GM12878 (cell line): Measurements from ENCODE around the gene ALG8. TPM values are rescaled to one million over a fixed set of nuclear protein-coding genes. Genes with fewer than 3 reads are reported as not detected.

Experiments used
- ATAC-seq: fragments of 200-7000 bp; cut with Tn5 transposase; 3 replicates; pipeline ENCODE4 v1.9.1; 2020; ENCODE audit warnings: mild to moderate bottlenecking, moderate library complexity
- BruUV-seq: library from RNA; stranded (reverse); fragments of 400-500 nt; replicated peaks from 2 replicates; lab custom pipeline; 2021; lab: Mats Ljungman, UMichigan
- CTCF ChIA-PET: fragments of 300-600 bp; sonication (Branson Sonifier 250); formaldehyde crosslinking; extraction: SDS; loops from one replicate; lab custom pipeline; 2021; ENCODE audit warnings: inconsistent platforms; lab: Yijun Ruan, JAX
- POLR2A ChIA-PET: fragments of 350-600 bp; formaldehyde crosslinking; extraction: SDS; loops from one replicate; lab custom pipeline; 2021; ENCODE audit warnings: inconsistent platforms; lab: Charles Lee
- RAD21 ChIA-PET: fragments of 300-600 bp; sonication (Branson Sonifier 250); formaldehyde crosslinking; loops from one replicate; lab custom pipeline; 2023; ENCODE audit warnings: antibody characterized with exemption; ENCODE audit not compliant: unreplicated experiment; lab: Charles Lee
- SMC1A ChIA-PET: fragments of 300-600 bp; sonication (Branson Sonifier 250); formaldehyde crosslinking; loops from one replicate; lab custom pipeline; 2023; ENCODE audit not compliant: unreplicated experiment, uncharacterized antibody; lab: Charles Lee
- DNase-seq: peaks from one replicate; pipeline ENCODE4 v3.0.0-alpha.2; 2011; ENCODE audit warnings: low read depth, low spot score
- FAIRE-seq: peaks from 3 replicates; lab custom pipeline; 2011; peaks lifted over from hg19 to GRCh38; lab: Jason Lieb, UNC
- H2AFZ ChIP-seq: 2 replicates; pipeline ENCODE4 v1.6.0; 2011; ENCODE audit warnings: low read depth, low read length, control low read depth; ENCODE audit not compliant: control insufficient read depth
- H3K27ac ChIP-seq: 2 replicates; pipeline ENCODE4 v1.5.1; 2011; ENCODE audit warnings: control low read depth; ENCODE audit not compliant: control insufficient read depth, insufficient read depth
- H3K27me3 ChIP-seq, 2 experiments: replicated peaks in 1 of 2; 2 replicates each; pipeline versions ENCODE4 v1.6.0 to v1.6.1; 2011; ENCODE audit warnings: low read length in 1 of 2; ENCODE audit not compliant: control insufficient read depth in 2 of 2, insufficient read depth in 2 of 2
- H3K36me3 ChIP-seq, 2 experiments: 2 replicates each; pipeline ENCODE4 v1.5.1; 2011; ENCODE audit warnings: low read length in 1 of 2; ENCODE audit not compliant: control insufficient read depth in 2 of 2, insufficient read depth in 2 of 2
- H3K4me1 ChIP-seq: 2 replicates; pipeline ENCODE4 v1.6.1; 2011; ENCODE audit warnings: mild to moderate bottlenecking, low read length, moderate library complexity, mixed read lengths; ENCODE audit not compliant: control insufficient read depth, insufficient read depth
- H3K4me2 ChIP-seq: 2 replicates; pipeline ENCODE4 v1.6.0; 2011; ENCODE audit warnings: control low read depth; ENCODE audit not compliant: control insufficient read depth, insufficient read depth
- H3K4me3 ChIP-seq: fragments of 200-600 bp; sonication (generic); 2 replicates; pipeline ENCODE4 v1.5.1; 2016
- H3K79me2 ChIP-seq: 2 replicates; pipeline ENCODE4 v1.6.0; 2011; ENCODE audit warnings: low read length; ENCODE audit not compliant: control insufficient read depth, insufficient read depth
- H3K9ac ChIP-seq: 2 replicates; pipeline ENCODE4 v1.8.0; 2011; ENCODE audit warnings: low read length, control low read depth, mixed read lengths; ENCODE audit not compliant: control insufficient read depth, insufficient read depth
- H3K9me3 ChIP-seq: replicated peaks from 3 replicates; pipeline ENCODE4 v1.5.1; 2011; ENCODE audit warnings: mild to moderate bottlenecking, low read length; ENCODE audit not compliant: control insufficient read depth, insufficient read depth
- H4K20me1 ChIP-seq: 2 replicates; pipeline ENCODE4 v1.6.0; 2011; ENCODE audit not compliant: control insufficient read depth, insufficient read depth
- BCL11A ChIP-seq: IDR thresholded peaks from 2 replicates; pipeline ENCODE4 v1.6.1; 2011; ENCODE audit warnings: low read depth, low read length
- HDAC2 ChIP-seq: fragments of 200-600 bp; sonication (generic); IDR thresholded peaks from 2 replicates; pipeline ENCODE4 v1.6.1; 2017
- HDAC6 ChIP-seq: fragments of 200-600 bp; sonication (generic); IDR thresholded peaks from one replicate; pipeline ENCODE4 v1.8.0; 2017; ENCODE audit warnings: antibody characterized with exemption; ENCODE audit not compliant: unreplicated experiment
- IRF4 ChIP-seq: IDR thresholded peaks from 2 replicates; pipeline ENCODE4 v1.6.1; 2011; ENCODE audit warnings: low read depth, low read length
- KDM1A ChIP-seq: fragments of 200-600 bp; sonication (generic); IDR thresholded peaks from 2 replicates; pipeline ENCODE4 v1.6.1; 2016; ENCODE audit warnings: borderline replicate concordance
- TCF7 ChIP-seq: IDR thresholded peaks from 2 replicates; pipeline ENCODE4 v1.6.1; 2014; ENCODE audit warnings: antibody characterized with exemption, borderline replicate concordance
- WGBS: methylation state at CpG from one replicate; pipeline ENCODE4 v1.1.6; 2016; ENCODE audit warnings: low lambda C conversion rate; ENCODE audit not compliant: insufficient replicate concordance, insufficient coverage; ENCODE audit errors: missing lambda C conversion rate; 5-methylcytosine and 5-hydroxymethylcytosine counted together
- in situ Hi-C: fragments of 300-500 bp; cut with MboI; formaldehyde crosslinking; loops from 9 replicates; pipeline ENCODE4 v1.14.3; 2018; ENCODE audit warnings: mixed read lengths
- intact Hi-C: fragments of 100-400 bp; cut with micrococcal nuclease; formaldehyde crosslinking; loops from one replicate; pipeline ENCODE4 v1.14.2; 2022; ENCODE audit not compliant: unreplicated experiment
- polyA plus RNA-seq, 11 experiments: library from polyadenylated mRNA; depleted of rRNA in 4 of 11; unstranded in 6 of 11; stranded (reverse) in 5 of 11; fragments of >200 nt; fragmentation: Nextera tagmentation in 4 of 11; fragmentation: Illumina TruSeq in 1 of 11; extraction: Ambion mirVana in 4 of 11; extraction: Trizol in 1 of 11; gene quantifications; 1 replicate in 1 of 11; 2 replicates in 10 of 11; pipeline versions ENCODE4 v1.2.1 to v1.2.3, GENCODE V29; 2011 to 2016; ENCODE audit warnings: inconsistent platforms in 2 of 11, missing spikeins in 2 of 11, low read depth in 1 of 11
- total RNA-seq, 4 experiments: library from RNA; depleted of rRNA in 3 of 4; stranded (reverse); fragments of >200 nt in 3 of 4; fragmentation: Illumina TruSeq in 1 of 4; extraction: Trizol in 1 of 4; gene quantifications; 2 replicates each; pipeline versions ENCODE4 v1.2.1 to v1.2.3, GENCODE V29; 2013 to 2021
- TF ChIP-seq, protein P1 (sequence below): IDR thresholded peaks from 2 replicates; pipeline ENCODE4 v1.6.1; 2012; ENCODE audit warnings: low read depth, low read length, improper control_type of control experiment

The ALG8 gene
- total and polyA plus RNA-seq, 10 of the 15 experiments (the other 5 are each of a cell fraction or from before 2014, with no cell fraction given): 45.7 to 105 (median 68.4) TPM

GRCh38 chr11:78071717-78072116, 67.7 kb downstream of the ALG8 start (continued):
- TF ChIP-seq, protein P1, sequence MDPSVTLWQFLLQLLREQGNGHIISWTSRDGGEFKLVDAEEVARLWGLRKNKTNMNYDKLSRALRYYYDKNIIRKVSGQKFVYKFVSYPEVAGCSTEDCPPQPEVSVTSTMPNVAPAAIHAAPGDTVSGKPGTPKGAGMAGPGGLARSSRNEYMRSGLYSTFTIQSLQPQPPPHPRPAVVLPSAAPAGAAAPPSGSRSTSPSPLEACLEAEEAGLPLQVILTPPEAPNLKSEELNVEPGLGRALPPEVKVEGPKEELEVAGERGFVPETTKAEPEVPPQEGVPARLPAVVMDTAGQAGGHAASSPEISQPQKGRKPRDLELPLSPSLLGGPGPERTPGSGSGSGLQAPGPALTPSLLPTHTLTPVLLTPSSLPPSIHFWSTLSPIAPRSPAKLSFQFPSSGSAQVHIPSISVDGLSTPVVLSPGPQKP: no peak
- no peak for TF ChIP-seq BCL11A
- TF ChIP-seq TCF7: no peak
- no peak for TF ChIP-seq HDAC6

DNA sequence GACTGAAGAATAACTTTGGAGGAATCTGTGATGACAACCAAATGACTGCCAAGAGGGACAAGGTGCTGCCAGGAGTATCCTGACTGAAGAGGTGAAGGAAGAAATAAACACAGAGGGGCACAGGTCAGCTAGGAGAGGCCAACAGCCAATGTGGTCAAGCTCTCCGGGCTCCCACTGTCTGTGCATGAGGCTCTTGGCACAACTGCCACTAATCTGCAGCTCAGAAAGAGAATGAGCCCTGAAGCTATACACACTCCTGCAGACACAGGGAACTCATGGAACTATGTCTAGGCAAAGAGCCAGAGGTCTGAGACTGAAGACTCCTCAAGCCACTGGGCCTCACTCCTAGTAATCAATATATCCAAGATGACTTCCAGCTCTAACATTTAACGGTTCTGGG, 68.8 kb downstream of the ALG8 start:
- ChIA-PET CTCF (interaction anchor here (1.4 kb wide), 1 partner anchor 23 kb away, joined by 6 read pairs; no protein-coding TSS in a partner anchor), SMC1A (no interaction called here), POLR2A (interaction anchor here (0.6 kb wide), 1 partner anchor 62 kb away, joined by 4 read pairs; no protein-coding TSS in a partner anchor), RAD21 (no interaction called here)
- Histone ChIP-seq H3K79me2 (peaks cover 12% of the 10 kb centered on the region), H3K4me1 (no peaks in the 10 kb centered on the region), H3K9me3 (no peaks in the 10 kb centered on the region), H4K20me1 (peaks cover 3% of the 10 kb centered on the region; the same call in 1 of the 2 replicates), H3K27me3 (no peaks in the 10 kb centered on the region), H3K36me3 (peaks cover 3 to 16% of the 10 kb centered on the region in 2 experiments), H3K4me3 (no peak overlapping the region), H3K9ac (no peak overlapping the region), H3K4me2 (no peak overlapping the region), H2AFZ (no peak overlapping the region), H3K27ac (no peak overlapping the region)
- WGBS: 98% methylated on average over 2 of the region's 2 CpGs
- intact Hi-C loops: loop anchor here (10.0 kb wide), 1 partner anchor 354 kb away; no protein-coding TSS in a partner anchor
- TF ChIP-seq KDM1A (no peak), HDAC2 (no peak), IRF4 (no peak)
- FAIRE-seq (no peak), DNase-seq (no peak), ATAC-seq (no peak)
- no TSS peak for BruUV-seq
- in situ Hi-C loops: no loop called here
